Measurements from ENCODE around the gene PLA2G2E. TPM values are rescaled to one million over a fixed set of nuclear protein-coding genes. Genes with fewer than 3 reads are reported as not detected.

Gene PLA2G2E
- total RNA-seq, 6 experiments from 2014 or later, result not detected

DNA sequence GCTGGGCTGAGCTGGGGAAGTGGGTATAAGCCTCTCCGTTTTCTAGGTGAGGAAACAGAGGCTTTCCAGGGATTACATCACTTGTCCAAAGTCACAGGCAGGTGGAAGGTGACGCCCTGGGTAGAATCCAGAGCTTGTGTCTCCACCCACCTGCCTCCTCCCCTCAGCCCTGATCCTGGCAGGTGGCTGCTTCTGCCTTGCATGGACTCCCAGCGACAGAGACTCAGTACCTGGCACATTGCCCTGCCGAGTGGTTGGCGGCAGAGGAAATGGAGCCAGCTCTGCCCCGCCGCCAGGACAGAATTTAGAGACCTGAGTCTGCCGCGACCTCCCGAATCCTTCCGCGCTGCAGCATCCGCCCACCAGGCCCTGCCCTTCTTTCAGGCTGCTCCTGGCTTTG is 2.1 kb downstream of the PLA2G2E start:
- intact Hi-C loops (cut with DNase I), result loop anchor here in 1 of 2 donors (10.0 kb wide), 1 partner anchor 223 kb away; no protein-coding TSS in a partner anchor
- no peaks in the 10 kb centered on the region for H3K9me3 ChIP-seq
- TF ChIP-seq, protein P1, sequence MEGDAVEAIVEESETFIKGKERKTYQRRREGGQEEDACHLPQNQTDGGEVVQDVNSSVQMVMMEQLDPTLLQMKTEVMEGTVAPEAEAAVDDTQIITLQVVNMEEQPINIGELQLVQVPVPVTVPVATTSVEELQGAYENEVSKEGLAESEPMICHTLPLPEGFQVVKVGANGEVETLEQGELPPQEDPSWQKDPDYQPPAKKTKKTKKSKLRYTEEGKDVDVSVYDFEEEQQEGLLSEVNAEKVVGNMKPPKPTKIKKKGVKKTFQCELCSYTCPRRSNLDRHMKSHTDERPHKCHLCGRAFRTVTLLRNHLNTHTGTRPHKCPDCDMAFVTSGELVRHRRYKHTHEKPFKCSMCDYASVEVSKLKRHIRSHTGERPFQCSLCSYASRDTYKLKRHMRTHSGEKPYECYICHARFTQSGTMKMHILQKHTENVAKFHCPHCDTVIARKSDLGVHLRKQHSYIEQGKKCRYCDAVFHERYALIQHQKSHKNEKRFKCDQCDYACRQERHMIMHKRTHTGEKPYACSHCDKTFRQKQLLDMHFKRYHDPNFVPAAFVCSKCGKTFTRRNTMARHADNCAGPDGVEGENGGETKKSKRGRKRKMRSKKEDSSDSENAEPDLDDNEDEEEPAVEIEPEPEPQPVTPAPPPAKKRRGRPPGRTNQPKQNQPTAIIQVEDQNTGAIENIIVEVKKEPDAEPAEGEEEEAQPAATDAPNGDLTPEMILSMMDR (IDR thresholded peaks at IDR 0.05), result no peak
- TF ChIP-seq POLR2A (IDR thresholded peaks at IDR 0.05), result no peak
- no peak for DNase-seq
- ATAC-seq, result peak in 2 of 4 donors; percentile 18 to 50
- no peaks in the 10 kb centered on the region for H3K27me3 ChIP-seq
- H3K4me3 ChIP-seq, result no peak overlapping the region
- no peak overlapping the region for H3K27ac ChIP-seq
- H3K4me1 ChIP-seq, result no peaks in the 10 kb centered on the region
- WGBS (ENCODE audit: insufficient coverage, low coverage, low lambda C conversion rate, missing lambda C conversion rate), result no CpG with 5 or more reads among the region's 13 CpGs
- no peaks in the 10 kb centered on the region for H3K36me3 ChIP-seq

DNA sequence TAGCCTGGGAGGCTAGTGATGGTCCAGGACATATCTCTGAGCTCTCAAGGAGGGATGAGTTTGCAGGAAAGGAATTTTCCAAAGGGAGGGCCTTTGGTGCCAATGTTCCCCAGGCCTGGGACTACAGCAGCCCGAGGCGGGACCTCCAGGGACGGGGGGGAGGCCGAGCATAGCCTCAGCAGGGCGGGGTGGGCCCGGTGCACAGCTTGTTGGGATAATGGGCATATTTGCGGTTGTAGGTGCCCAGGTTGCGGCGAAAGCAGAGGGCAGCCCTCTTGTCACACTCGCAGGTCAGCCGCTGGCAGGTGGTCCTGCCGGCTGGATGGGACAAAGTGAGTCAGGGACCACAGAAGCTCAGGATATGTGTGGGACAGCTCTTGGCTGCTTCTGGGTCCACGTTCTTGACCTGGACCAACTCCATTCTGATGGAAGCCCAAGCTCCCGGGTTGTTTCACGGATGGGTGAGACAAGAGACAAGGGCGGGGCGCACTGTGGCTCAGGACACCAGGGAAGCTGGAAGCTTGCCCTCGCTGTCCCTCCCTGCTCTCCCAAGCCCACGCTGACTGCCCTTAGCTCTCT is 3.2 kb downstream of the PLA2G2E start:
- no peak overlapping the region for H3K4me3 ChIP-seq
- intact Hi-C loops (cut with DNase I), result loop anchor here in 1 of 2 donors (10.0 kb wide), 1 partner anchor 225 kb away; no protein-coding TSS in a partner anchor
- ATAC-seq (no peak), DNase-seq (no peak)
- H3K9me3 ChIP-seq, result no peaks in the 10 kb centered on the region
- no peak overlapping the region for H3K27ac ChIP-seq
- WGBS (ENCODE audit: insufficient coverage, low coverage, low lambda C conversion rate, missing lambda C conversion rate), result no CpG with 5 or more reads among the region's 19 CpGs
- no peaks in the 10 kb centered on the region for H3K4me1 ChIP-seq
- no peaks in the 10 kb centered on the region for H3K36me3 ChIP-seq
- TF ChIP-seq, protein P1 (IDR thresholded peaks at IDR 0.05), result no peak
- no peak for TF ChIP-seq POLR2A (IDR thresholded peaks at IDR 0.05)
- no peaks in the 10 kb centered on the region for H3K27me3 ChIP-seq

DNA sequence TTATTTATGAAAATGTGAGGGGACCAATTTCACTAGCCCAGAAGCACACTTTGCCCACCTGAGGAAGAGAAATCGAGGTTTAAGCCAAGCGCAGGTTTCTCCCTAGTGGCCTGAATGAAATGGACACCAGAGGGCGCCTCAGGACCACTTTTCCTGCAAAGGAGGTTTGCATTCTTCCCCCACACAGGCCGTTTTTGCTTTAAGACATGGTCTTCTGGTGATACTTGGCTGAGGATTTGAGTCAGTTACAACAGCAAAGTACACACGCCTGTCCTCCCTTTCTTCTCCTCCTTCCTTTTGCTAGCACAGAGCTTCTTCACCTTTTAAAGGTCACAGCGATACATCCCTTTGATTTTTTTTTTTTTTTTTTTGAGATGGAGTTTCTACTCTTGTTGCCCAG is 5.4 kb downstream of the PLA2G2E start:
- H3K27ac ChIP-seq, result no peak overlapping the region
- DNase-seq (peak; percentile 70 to 76 (median 72)), ATAC-seq (peak; percentile 70 to 88 (median 82))
- H3K27me3 ChIP-seq, result no peaks in the 10 kb centered on the region
- H3K36me3 ChIP-seq, result peaks cover 0 to 7% (median 0%) of the 10 kb centered on the region in 4 donors
- WGBS (ENCODE audit: insufficient coverage, low coverage, low lambda C conversion rate, missing lambda C conversion rate), result 13% methylated on average over 6 of the region's 6 CpGs
- no peaks in the 10 kb centered on the region for H3K9me3 ChIP-seq
- no peak overlapping the region for H3K4me3 ChIP-seq
- intact Hi-C loops (cut with DNase I), result loop anchor here in 1 of 2 donors (5.0 kb wide), 1 partner anchor 234 kb away; no protein-coding TSS in a partner anchor
- no peaks in the 10 kb centered on the region for H3K4me1 ChIP-seq
- TF ChIP-seq, protein P1 (IDR thresholded peaks at IDR 0.05), result peak; percentile 80 to 89 (median 88)
- TF ChIP-seq POLR2A (IDR thresholded peaks at IDR 0.05), result no peak

DNA sequence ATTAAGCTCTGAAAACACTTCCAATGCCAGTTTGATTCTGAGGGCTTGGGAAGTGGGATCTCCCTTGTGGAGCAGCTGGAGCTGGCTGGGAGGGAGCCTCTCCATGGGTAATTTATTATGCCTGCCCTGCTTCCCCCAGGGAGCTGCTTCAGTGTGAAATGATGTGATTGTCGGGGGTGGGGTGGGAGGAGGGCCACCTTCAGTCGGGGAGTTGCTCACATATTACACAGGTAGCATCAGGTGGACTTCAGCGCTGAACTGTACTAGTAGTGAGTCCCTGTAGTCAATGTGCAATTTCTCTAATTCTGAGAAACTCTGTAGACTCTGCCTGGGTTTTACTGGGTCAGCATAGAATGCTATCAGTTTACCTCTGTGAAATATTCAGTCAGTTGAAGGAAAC is 12.8 kb downstream of the PLA2G2E start:
- ATAC-seq, result no peak
- WGBS (ENCODE audit: insufficient coverage, low coverage, low lambda C conversion rate, missing lambda C conversion rate), result no CpG with 5 or more reads among the region's 3 CpGs

More for the DNA sequence above, 12.8 kb downstream of the PLA2G2E start:
- Histone ChIP-seq H3K36me3 (peaks cover 0 to 69% (median 21%) of the 10 kb centered on the region in 4 donors), H3K9me3 (no peaks in the 10 kb centered on the region), H3K4me1 (no peaks in the 10 kb centered on the region), H3K27me3 (no peaks in the 10 kb centered on the region), H3K4me3 (no peak overlapping the region), H3K27ac (no peak overlapping the region)
- TF ChIP-seq, protein P1 (IDR thresholded peaks at IDR 0.05), result no peak
- no peak for TF ChIP-seq POLR2A (IDR thresholded peaks at IDR 0.05)
- no peak for DNase-seq
- intact Hi-C loops (cut with DNase I), result no loop called here
